ENCODE data around the gene TRAF2. TPM values are rescaled to one million over a fixed set of nuclear protein-coding genes. Genes with fewer than 3 reads are reported as not detected.

The TRAF2 gene
- total and polyA plus RNA-seq, 12 donors = 5.4 to 17.0 (median 10.1) TPM

DNA sequence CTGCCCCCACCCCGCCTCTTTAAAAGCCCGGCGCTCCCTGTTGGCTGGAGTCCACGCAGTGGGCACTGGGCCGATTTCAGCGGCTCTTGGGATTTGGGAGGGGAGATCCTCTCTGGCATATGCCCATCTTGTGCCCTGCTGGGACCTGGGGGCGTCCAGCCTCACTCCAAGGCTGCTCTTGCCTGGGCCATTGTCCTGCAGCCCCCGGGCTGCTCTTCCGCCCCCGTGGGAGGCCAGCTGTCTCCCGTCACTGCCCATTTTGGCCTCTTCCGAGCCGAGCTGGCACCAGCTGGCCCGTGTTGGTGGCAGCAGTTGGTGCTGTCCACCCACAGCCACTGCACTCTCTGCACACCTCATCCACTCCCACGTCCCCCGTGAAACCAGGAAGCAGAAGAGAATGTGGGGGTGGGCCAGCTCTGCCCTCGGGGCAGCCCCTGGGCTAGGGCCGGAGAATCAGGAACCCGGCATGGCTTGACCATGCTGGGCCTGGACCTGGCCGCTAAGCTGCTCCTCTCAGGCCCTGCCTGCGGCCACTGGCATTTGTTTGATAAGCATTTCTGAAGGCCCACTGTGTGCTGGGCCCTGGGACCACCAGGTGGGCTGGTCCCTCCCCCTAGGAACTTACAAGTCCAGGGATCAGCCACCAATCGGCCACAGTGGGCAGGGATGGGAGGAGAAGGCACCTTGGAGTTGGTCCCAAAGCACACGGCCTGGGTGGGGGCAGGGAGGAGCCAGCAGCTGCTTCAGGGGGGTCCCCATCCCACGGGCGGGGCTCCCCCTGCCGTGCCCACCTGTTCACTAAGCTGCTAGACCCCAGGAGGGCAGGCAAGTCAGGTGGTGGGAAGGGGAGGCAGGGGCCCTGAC is 60.9 kb downstream of the TRAF2 start:
- ATAC-seq = no peak
- Histone ChIP-seq H3K36me3 (peaks cover 0 to 11% (median 7%) of the 10 kb centered on the region in 9 donors), H3K27me3 (no peaks in the 10 kb centered on the region), H3K4me3 (no peak overlapping the region), H3K9me3 (no peaks in the 10 kb centered on the region), H3K27ac (peak overlapping the region in 7 of 10 donors; percentile 35 to 97 (median 93)), H3K4me1 (peaks cover 30 to 73% (median 40%) of the 10 kb centered on the region in 9 donors)
- WGBS, 2 donors = 52 to 66% methylated on average over 26 of the region's 26 CpGs
- DNase-seq = peak in 1 of 2 donors; percentile 26
- TF ChIP-seq, protein P1, sequence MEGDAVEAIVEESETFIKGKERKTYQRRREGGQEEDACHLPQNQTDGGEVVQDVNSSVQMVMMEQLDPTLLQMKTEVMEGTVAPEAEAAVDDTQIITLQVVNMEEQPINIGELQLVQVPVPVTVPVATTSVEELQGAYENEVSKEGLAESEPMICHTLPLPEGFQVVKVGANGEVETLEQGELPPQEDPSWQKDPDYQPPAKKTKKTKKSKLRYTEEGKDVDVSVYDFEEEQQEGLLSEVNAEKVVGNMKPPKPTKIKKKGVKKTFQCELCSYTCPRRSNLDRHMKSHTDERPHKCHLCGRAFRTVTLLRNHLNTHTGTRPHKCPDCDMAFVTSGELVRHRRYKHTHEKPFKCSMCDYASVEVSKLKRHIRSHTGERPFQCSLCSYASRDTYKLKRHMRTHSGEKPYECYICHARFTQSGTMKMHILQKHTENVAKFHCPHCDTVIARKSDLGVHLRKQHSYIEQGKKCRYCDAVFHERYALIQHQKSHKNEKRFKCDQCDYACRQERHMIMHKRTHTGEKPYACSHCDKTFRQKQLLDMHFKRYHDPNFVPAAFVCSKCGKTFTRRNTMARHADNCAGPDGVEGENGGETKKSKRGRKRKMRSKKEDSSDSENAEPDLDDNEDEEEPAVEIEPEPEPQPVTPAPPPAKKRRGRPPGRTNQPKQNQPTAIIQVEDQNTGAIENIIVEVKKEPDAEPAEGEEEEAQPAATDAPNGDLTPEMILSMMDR (IDR thresholded peaks at IDR 0.05) = no peak
- intact Hi-C loops (cut with DNase I) = loop anchor here (2.0 to 5.0 kb wide), 9 partner anchors 35 to 160 kb away; partner anchors contain the start of genes PAXX (in 4 of the 10), FUT7 (in 3 of the 10), CLIC3 (in 1 of the 10) and LCNL1 (in 1 of the 10)

DNA sequence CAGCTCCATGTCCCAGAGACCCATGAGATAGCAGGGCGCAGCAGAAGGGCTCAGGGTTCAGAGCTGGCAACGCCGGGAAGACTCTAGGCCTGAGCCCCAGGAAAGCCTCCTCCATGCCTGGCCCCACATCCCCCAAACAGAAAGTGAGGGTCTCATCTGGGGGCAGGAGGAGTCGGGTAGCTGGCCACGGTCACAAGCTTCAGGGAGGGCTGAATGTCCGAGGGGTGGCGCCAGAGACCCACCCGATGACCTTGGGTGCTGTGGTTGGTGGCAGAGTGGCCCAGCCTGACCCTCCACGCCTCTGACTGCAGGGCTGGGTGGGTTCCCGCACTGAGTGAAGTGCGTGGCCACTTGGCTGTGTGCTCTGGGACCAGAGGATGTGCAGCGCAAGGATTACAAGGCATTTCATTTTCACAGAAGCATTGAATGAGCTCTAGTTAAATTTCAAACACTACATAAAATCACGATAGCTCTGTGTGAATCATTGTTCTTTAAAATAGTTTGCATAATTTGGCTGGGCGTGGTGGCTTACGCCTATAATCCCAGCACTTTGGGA is 61.7 kb downstream of the TRAF2 start:
- H3K4me1 ChIP-seq = peaks cover 25 to 73% (median 35%) of the 10 kb centered on the region in 9 donors
- TF ChIP-seq, protein P1 (IDR thresholded peaks at IDR 0.05) = peak; percentile 48 to 80 (median 70)
- DNase-seq (peak; percentile 67 to 79), ATAC-seq (peak in 4 of 8 donors; percentile 26 to 37 (median 36))
- intact Hi-C loops (cut with DNase I) = loop anchor here (2.0 to 5.0 kb wide), 11 partner anchors 29 to 161 kb away; partner anchors contain the start of genes PAXX (in 4 of the 10), FUT7 (in 3 of the 10), ABCA2 (in 1 of the 10) and CLIC3 (in 1 of the 10)
- peak overlapping the region in 7 of 10 donors; percentile 35 to 97 (median 93) for H3K27ac ChIP-seq
- H3K4me3 ChIP-seq = no peak overlapping the region
- WGBS, 2 donors = 27 to 29% methylated on average over 15 of the region's 15 CpGs
- no peaks in the 10 kb centered on the region for H3K9me3 ChIP-seq
- no peaks in the 10 kb centered on the region for H3K27me3 ChIP-seq
- H3K36me3 ChIP-seq = peaks cover 0 to 4% (median 0%) of the 10 kb centered on the region in 9 donors

GRCh38 chr9:136949239-136949816 is 63.0 kb downstream of the TRAF2 start:
- ATAC-seq = peak in 3 of 8 donors; percentile 0 to 1 (median 0)
- Histone ChIP-seq H3K36me3 (no peaks in the 10 kb centered on the region), H3K27me3 (no peaks in the 10 kb centered on the region), H3K9me3 (no peaks in the 10 kb centered on the region), H3K27ac (peak overlapping the region; percentile 85 to 97 (median 94)), H3K4me1 (peaks cover 19 to 67% (median 29%) of the 10 kb centered on the region in 9 donors), H3K4me3 (peak overlapping the region; percentile 51 to 91 (median 67))
- TF ChIP-seq, protein P1 (IDR thresholded peaks at IDR 0.05) = no peak
- intact Hi-C loops (cut with DNase I) = loop anchor here in 8 of 10 donors (2.0 to 5.0 kb wide), 10 partner anchors 27 to 162 kb away; partner anchors contain the start of genes PAXX (in 4 of the 8), FUT7 (in 2 of the 8), ABCA2 (in 1 of the 8) and CLIC3 (in 1 of the 8)
- WGBS, 2 donors = 14 to 20% methylated on average over 21 of the region's 22 CpGs
- peak in 1 of 2 donors; percentile 26 for DNase-seq
